ENCODE results near the gene SREBF1.

SREBF1 gene

DNA sequence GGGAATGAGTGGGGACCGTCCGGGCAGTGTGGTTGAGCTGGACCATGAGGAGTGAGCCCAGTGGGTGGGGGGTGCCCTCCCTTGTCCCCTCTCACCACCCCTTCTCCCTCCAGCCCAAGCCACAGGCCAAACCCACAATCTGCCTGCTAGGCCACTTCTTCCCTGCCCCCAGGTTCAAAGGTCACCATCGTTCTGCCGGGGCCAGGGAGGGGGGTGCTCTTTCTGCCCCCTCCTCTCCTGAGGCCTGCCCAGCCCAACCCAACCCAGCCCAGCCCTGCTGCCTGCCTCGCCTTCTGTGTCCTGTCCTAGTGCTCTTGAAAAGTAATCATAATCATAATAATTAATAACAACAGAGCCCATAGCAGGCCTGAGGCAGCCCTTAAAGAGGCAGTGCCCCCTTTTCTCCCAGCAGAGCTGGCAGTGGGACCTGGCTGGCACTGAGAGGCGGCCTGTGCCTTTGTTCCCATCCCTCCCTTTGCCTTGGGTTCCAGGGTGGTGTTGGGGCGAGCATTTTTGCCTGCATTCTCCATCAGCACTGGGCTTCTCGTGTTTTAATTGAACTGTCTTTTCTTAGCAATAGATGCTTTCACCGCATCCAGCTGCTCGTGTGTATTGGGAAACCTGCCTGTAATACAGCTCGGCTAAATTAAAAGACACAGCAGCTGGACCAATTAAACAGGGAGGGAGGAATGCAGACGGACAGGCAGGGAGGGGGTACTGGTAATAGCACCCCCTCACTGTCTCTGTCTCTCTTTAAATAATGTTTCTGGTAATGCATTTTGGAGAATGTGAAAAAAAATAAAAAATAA lies 46.8 kb downstream of the SREBF1 start:
- Histone ChIP-seq H3K4me3 (ENCODE audit: low read depth, low read length) (no peak overlapping the region), H3K9me3 (ENCODE audit: control insufficient read depth, insufficient read depth, low read length) (no peaks in the 10 kb centered on the region), H3K27ac (ENCODE audit: low read depth, low read length) (no peak overlapping the region), H3K4me1 (ENCODE audit: control insufficient read depth, insufficient read depth, low read length) (peaks cover 21% of the 10 kb centered on the region), H3K9ac (ENCODE audit: low read depth, low read length) (no peak overlapping the region), H3K27me3 (ENCODE audit: control insufficient read depth, insufficient read depth, low read length) (peaks cover 63% of the 10 kb centered on the region), H3K36me3 (ENCODE audit: control insufficient read depth, insufficient read depth, low read length) (no peaks in the 10 kb centered on the region)

DNA sequence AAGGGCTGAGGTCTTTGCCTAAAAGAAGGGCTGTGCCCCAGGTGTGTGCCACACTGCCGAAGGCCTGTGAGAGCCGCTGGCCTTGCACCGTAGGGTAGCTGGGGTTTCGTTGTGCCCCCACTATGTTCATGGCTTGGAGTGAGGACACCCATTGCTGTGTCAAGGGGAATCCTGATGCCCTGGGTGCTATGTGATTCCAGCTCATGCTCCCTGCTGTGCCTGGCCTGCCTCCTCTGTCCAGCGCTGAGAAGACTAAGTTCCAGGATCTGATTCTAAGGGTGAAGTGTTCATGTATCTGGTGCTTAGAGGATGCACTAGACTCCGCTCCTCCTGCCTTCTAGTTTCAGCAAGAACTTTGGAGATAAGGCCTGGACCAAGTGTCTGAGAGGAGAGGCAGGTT lies 47.4 kb downstream of the SREBF1 start:
- Histone ChIP-seq H3K9ac (ENCODE audit: low read depth, low read length) (no peak overlapping the region), H3K27ac (ENCODE audit: low read depth, low read length) (no peak overlapping the region), H3K27me3 (ENCODE audit: control insufficient read depth, insufficient read depth, low read length) (peaks cover 68% of the 10 kb centered on the region), H3K4me1 (ENCODE audit: control insufficient read depth, insufficient read depth, low read length) (peaks cover 28% of the 10 kb centered on the region), H3K9me3 (ENCODE audit: control insufficient read depth, insufficient read depth, low read length) (no peaks in the 10 kb centered on the region), H3K4me3 (ENCODE audit: low read depth, low read length) (no peak overlapping the region), H3K36me3 (ENCODE audit: control insufficient read depth, insufficient read depth, low read length) (no peaks in the 10 kb centered on the region)

GRCh38 chr17:17788967-17789366 lies 47.8 kb downstream of the SREBF1 start:
- H3K27me3 ChIP-seq (ENCODE audit: control insufficient read depth, insufficient read depth, low read length), result peaks cover 68% of the 10 kb centered on the region
- H3K4me1 ChIP-seq (ENCODE audit: control insufficient read depth, insufficient read depth, low read length), result peaks cover 31% of the 10 kb centered on the region
- H3K9me3 ChIP-seq (ENCODE audit: control insufficient read depth, insufficient read depth, low read length), result no peaks in the 10 kb centered on the region
- no peak overlapping the region for H3K4me3 ChIP-seq (ENCODE audit: low read depth, low read length)
- no peak overlapping the region for H3K9ac ChIP-seq (ENCODE audit: low read depth, low read length)
- no peak overlapping the region for H3K27ac ChIP-seq (ENCODE audit: low read depth, low read length)
- no peaks in the 10 kb centered on the region for H3K36me3 ChIP-seq (ENCODE audit: control insufficient read depth, insufficient read depth, low read length)

DNA sequence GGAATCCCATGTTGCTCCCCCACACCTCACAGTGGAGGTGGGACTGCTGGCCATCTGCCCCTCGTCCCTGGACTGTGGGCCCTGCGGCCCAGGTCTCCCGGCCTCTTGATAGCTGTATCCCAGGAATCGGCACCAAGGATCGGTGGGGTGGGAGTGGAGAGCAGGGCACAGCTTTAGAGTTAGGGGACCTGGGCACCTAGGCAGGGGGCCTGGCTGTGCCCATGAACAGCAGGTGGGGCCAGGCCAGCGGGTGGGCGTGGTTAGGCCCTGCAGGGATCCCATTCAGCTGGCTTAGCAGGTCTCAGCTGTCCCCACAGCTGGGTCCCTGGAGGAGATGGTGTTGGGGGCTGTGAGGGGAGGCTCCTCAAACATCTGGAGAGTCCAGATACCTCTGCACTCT lies 49.2 kb downstream of the SREBF1 start:
- no peak overlapping the region for H3K27ac ChIP-seq (ENCODE audit: low read depth, low read length)
- H3K27me3 ChIP-seq (ENCODE audit: control insufficient read depth, insufficient read depth, low read length), result peaks cover 59% of the 10 kb centered on the region
- H3K36me3 ChIP-seq (ENCODE audit: control insufficient read depth, insufficient read depth, low read length), result no peaks in the 10 kb centered on the region
- no peaks in the 10 kb centered on the region for H3K9me3 ChIP-seq (ENCODE audit: control insufficient read depth, insufficient read depth, low read length)
- peaks cover 26% of the 10 kb centered on the region for H3K4me1 ChIP-seq (ENCODE audit: control insufficient read depth, insufficient read depth, low read length)
- no peak overlapping the region for H3K4me3 ChIP-seq (ENCODE audit: low read depth, low read length)
- H3K9ac ChIP-seq (ENCODE audit: low read depth, low read length), result no peak overlapping the region

GRCh38 chr17:17786998-17787397 lies 49.8 kb downstream of the SREBF1 start:
- H3K9me3 ChIP-seq (ENCODE audit: control insufficient read depth, insufficient read depth, low read length), result no peaks in the 10 kb centered on the region
- no peak overlapping the region for H3K4me3 ChIP-seq (ENCODE audit: low read depth, low read length)
- peaks cover 56% of the 10 kb centered on the region for H3K27me3 ChIP-seq (ENCODE audit: control insufficient read depth, insufficient read depth, low read length)
- no peaks in the 10 kb centered on the region for H3K36me3 ChIP-seq (ENCODE audit: control insufficient read depth, insufficient read depth, low read length)
- H3K9ac ChIP-seq (ENCODE audit: low read depth, low read length), result no peak overlapping the region
- H3K27ac ChIP-seq (ENCODE audit: low read depth, low read length), result no peak overlapping the region
- H3K4me1 ChIP-seq (ENCODE audit: control insufficient read depth, insufficient read depth, low read length), result peaks cover 26% of the 10 kb centered on the region

DNA sequence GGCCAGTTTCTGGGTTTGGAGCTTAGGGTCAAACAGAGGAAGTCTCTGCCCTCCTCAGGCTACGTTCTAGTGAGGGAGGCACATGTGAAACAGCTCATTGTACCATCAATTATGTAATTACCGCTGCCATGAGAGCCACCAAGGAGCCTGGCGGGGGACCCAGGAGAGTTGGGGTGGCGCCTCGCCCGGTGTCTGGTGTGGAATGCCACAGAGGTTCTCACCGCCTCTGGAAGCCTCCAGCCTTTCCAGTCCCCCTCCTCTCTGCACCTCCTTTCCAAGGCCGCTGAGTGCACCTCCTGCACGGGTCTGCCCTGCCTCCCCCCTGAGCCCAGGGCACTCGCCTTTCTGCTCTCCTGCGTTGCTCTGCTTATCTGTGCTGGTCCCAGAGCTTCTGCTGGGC lies 51.4 kb downstream of the SREBF1 start:
- H3K4me1 ChIP-seq (ENCODE audit: control insufficient read depth, insufficient read depth, low read length), result peaks cover 24% of the 10 kb centered on the region
- H3K27me3 ChIP-seq (ENCODE audit: control insufficient read depth, insufficient read depth, low read length), result peaks cover 53% of the 10 kb centered on the region
- no peak overlapping the region for H3K9ac ChIP-seq (ENCODE audit: low read depth, low read length)
- no peak overlapping the region for H3K27ac ChIP-seq (ENCODE audit: low read depth, low read length)
- H3K36me3 ChIP-seq (ENCODE audit: control insufficient read depth, insufficient read depth, low read length), result no peaks in the 10 kb centered on the region
- no peak overlapping the region for H3K4me3 ChIP-seq (ENCODE audit: low read depth, low read length)
- H3K9me3 ChIP-seq (ENCODE audit: control insufficient read depth, insufficient read depth, low read length), result no peaks in the 10 kb centered on the region

DNA sequence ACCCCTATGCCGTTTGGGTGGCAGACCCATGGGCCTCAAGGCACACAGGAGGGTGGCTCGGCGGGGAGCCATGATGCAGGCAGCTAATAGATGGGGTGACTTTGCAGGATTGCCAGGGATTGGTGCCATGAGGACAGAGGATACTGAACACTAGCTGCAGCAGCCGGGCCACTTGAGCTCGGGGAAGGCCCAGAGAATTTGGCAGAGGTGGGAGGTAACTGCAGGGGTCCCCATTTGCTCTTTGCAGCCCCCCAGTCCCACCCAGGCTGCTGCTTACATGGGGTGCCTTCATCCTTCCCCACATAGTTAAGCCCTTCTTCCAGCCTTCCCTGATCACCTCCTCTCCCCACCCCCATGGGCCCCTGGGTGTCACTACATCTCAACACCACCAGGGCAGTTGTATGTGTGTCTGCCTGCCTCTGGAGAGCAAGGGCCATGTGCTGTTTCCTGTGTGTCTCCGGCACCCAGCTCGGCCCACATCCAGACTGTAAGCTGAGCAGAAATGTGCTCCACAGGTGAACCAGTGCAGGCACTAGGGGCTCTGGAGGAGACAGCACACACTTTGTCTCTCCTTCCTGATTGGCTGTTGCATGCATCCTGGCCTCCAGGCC lies 52.0 kb downstream of the SREBF1 start:
- peak overlapping the region; percentile 78 for H3K4me3 ChIP-seq (ENCODE audit: low read depth, low read length)

GRCh38 chr17:17783825-17784656 lies 52.7 kb downstream of the SREBF1 start:
- Histone ChIP-seq H3K36me3 (ENCODE audit: control insufficient read depth, insufficient read depth, low read length) (no peaks in the 10 kb centered on the region), H3K27ac (ENCODE audit: low read depth, low read length) (peak overlapping the region; percentile 85), H3K9me3 (ENCODE audit: control insufficient read depth, insufficient read depth, low read length) (no peaks in the 10 kb centered on the region), H3K27me3 (ENCODE audit: control insufficient read depth, insufficient read depth, low read length) (peaks cover 59% of the 10 kb centered on the region), H3K9ac (ENCODE audit: low read depth, low read length) (no peak overlapping the region), H3K4me1 (ENCODE audit: control insufficient read depth, insufficient read depth, low read length) (peaks cover 32% of the 10 kb centered on the region), H3K4me3 (ENCODE audit: low read depth, low read length) (peak overlapping the region; percentile 78)

More for the DNA sequence above, 52.0 kb downstream of the SREBF1 start:
- H3K36me3 ChIP-seq (ENCODE audit: control insufficient read depth, insufficient read depth, low read length), result no peaks in the 10 kb centered on the region
- no peaks in the 10 kb centered on the region for H3K9me3 ChIP-seq (ENCODE audit: control insufficient read depth, insufficient read depth, low read length)
- H3K4me1 ChIP-seq (ENCODE audit: control insufficient read depth, insufficient read depth, low read length), result peaks cover 27% of the 10 kb centered on the region
- peaks cover 54% of the 10 kb centered on the region for H3K27me3 ChIP-seq (ENCODE audit: control insufficient read depth, insufficient read depth, low read length)
- H3K9ac ChIP-seq (ENCODE audit: low read depth, low read length), result no peak overlapping the region
- no peak overlapping the region for H3K27ac ChIP-seq (ENCODE audit: low read depth, low read length)

- H3K9ac ChIP-seq (ENCODE audit: low read depth, low read length), result no peak overlapping the region
- no peaks in the 10 kb centered on the region for H3K36me3 ChIP-seq (ENCODE audit: control insufficient read depth, insufficient read depth, low read length)
- peak overlapping the region; percentile 85 for H3K27ac ChIP-seq (ENCODE audit: low read depth, low read length)
- H3K4me1 ChIP-seq (ENCODE audit: control insufficient read depth, insufficient read depth, low read length), result peaks cover 34% of the 10 kb centered on the region
- H3K27me3 ChIP-seq (ENCODE audit: control insufficient read depth, insufficient read depth, low read length), result peaks cover 60% of the 10 kb centered on the region
- no peaks in the 10 kb centered on the region for H3K9me3 ChIP-seq (ENCODE audit: control insufficient read depth, insufficient read depth, low read length)
- peak overlapping the region; percentile 78 for H3K4me3 ChIP-seq (ENCODE audit: low read depth, low read length)
Observed at GRCh38 chr17:17783116-17783824, 53.5 kb downstream of the SREBF1 start.

DNA sequence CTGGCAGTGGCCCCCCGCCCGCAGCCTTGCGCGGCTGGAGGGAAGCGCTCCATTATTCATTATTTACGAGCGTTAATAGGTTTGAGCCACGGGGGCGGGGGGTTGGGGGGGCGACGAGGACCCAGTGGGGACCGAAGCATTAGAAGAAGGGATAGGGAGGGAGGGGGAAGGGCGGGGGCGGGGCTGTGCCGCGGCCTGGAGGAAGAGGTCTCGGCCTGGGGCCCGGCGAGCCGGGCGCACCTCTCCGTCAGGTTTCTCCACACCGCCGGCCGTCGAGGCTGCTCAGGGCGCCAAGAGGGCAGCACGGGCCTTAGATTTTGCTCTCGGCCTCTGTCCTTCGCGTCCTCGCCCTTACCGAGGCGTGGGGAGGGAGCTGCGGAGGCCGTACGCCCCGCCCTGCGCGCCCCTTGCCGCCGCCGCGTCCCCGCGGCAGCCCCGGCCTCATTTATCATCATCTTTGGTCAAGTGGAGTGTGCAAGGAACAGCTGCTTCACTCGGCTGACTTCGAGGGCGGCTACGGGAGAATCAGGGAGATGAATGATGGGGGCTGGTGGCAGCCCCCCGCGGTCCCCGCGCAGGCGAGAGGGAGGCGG lies 54.2 kb downstream of the SREBF1 start:
- Histone ChIP-seq H3K9ac (ENCODE audit: low read depth, low read length) (no peak overlapping the region), H3K27ac (ENCODE audit: low read depth, low read length) (peak overlapping the region; percentile 85), H3K36me3 (ENCODE audit: control insufficient read depth, insufficient read depth, low read length) (no peaks in the 10 kb centered on the region), H3K9me3 (ENCODE audit: control insufficient read depth, insufficient read depth, low read length) (no peaks in the 10 kb centered on the region), H3K27me3 (ENCODE audit: control insufficient read depth, insufficient read depth, low read length) (peaks cover 63% of the 10 kb centered on the region), H3K4me1 (ENCODE audit: control insufficient read depth, insufficient read depth, low read length) (peaks cover 34% of the 10 kb centered on the region), H3K4me3 (ENCODE audit: low read depth, low read length) (peak overlapping the region; percentile 78)
